ENCODE results near the gene RAB3B.
A peak's percentile ranks its signal among the peaks of the same experiment; 100 is the strongest.

Gene RAB3B

GRCh38 chr1:51955797-51956527 is 34.5 kb downstream of the RAB3B start:
- no peak for DNase-seq

GRCh38 chr1:51954783-51955182 is 35.7 kb downstream of the RAB3B start:
- DNase-seq = no peak

- no peak for DNase-seq
These were observed 37.4 kb downstream of the RAB3B start for GRCh38 chr1:51953079-51953478.

- no peak for DNase-seq
These were observed 37.9 kb downstream of the RAB3B start for GRCh38 chr1:51952638-51953037.

- DNase-seq = no peak
These were observed 39.8 kb downstream of the RAB3B start for GRCh38 chr1:51950701-51951100.

GRCh38 chr1:51949014-51949702 is 41.3 kb downstream of the RAB3B start:
- DNase-seq = no peak

- no peak for DNase-seq
These were observed 42.0 kb downstream of the RAB3B start for GRCh38 chr1:51948491-51948915.

GRCh38 chr1:51946300-51946699 is 44.2 kb downstream of the RAB3B start:
- DNase-seq = no peak

- no peak for DNase-seq
These were observed 44.9 kb downstream of the RAB3B start for GRCh38 chr1:51945591-51945990.

- no peak for DNase-seq
These were observed 48.2 kb downstream of the RAB3B start for GRCh38 chr1:51942281-51942680.

- DNase-seq = no peak
These were observed 49.0 kb downstream of the RAB3B start for GRCh38 chr1:51941528-51941927.

- DNase-seq = no peak
These were observed 53.4 kb downstream of the RAB3B start for GRCh38 chr1:51937112-51937511.

GRCh38 chr1:51936531-51936930 is 54.0 kb downstream of the RAB3B start:
- no peak for DNase-seq

GRCh38 chr1:51933344-51933743 is 57.2 kb downstream of the RAB3B start:
- DNase-seq = no peak

- DNase-seq = no peak
These were observed 60.2 kb downstream of the RAB3B start for GRCh38 chr1:51930329-51930728.

- no peak for DNase-seq
These were observed 61.6 kb downstream of the RAB3B start for GRCh38 chr1:51928896-51929295.

- no peak for DNase-seq
These were observed 63.5 kb downstream of the RAB3B start for GRCh38 chr1:51927029-51927428.

GRCh38 chr1:51926171-51926812 is 64.2 kb downstream of the RAB3B start:
- DNase-seq = peak; percentile 51

GRCh38 chr1:51924455-51924854 is 66.0 kb downstream of the RAB3B start:
- DNase-seq = no peak

GRCh38 chr1:51922040-51922439 is 68.5 kb downstream of the RAB3B start:
- no peak for DNase-seq

GRCh38 chr1:51920130-51920529 is 70.4 kb downstream of the RAB3B start:
- no peak for DNase-seq

GRCh38 chr1:51919684-51920083 is 70.8 kb downstream of the RAB3B start:
- DNase-seq = no peak

GRCh38 chr1:51916587-51917405 is 73.7 kb downstream of the RAB3B start:
- no peak for DNase-seq

All from hematopoietic multipotent progenitor cell treated with erythropoietin and hydrocortisone succinate and interleukin-3 and kit ligand, for 8 days (in vitro differentiated cells).